Suppressor macrophage treated with lipopolysaccharide for 1 hour (primary cell): Measurements from ENCODE around the gene NCBP3.

ENCODE experiments used
- DNase-seq, 3 donors: peaks; one replicate each; pipeline ENCODE4 v3.0.0-alpha.2; 2020 to 2022

The NCBP3 gene

GRCh38 chr17:3845621-3846436 lies at the start of gene NCBP3:
TSS of gene NCBP3 (minus strand) at chr17:3846246. CDS start at chr17:3846223, 23 bp downstream.
- DNase-seq: peak; percentile 95 to 99 (median 98)

GRCh38 chr17:3895354-3895753 lies 49.3 kb upstream of the NCBP3 start:
- DNase-seq: no peak

- peak; percentile 51 to 68 (median 63) for DNase-seq
Measured at GRCh38 chr17:3894911-3895343, 48.9 kb upstream of the NCBP3 start.

GRCh38 chr17:3894188-3894587 lies 48.1 kb upstream of the NCBP3 start:
- DNase-seq: no peak

- no peak for DNase-seq
Measured at GRCh38 chr17:3893720-3894116, 47.7 kb upstream of the NCBP3 start.

- peak; percentile 93 to 99 (median 97) for DNase-seq
Measured at GRCh38 chr17:3893003-3893719, 47.1 kb upstream of the NCBP3 start, which contains the start of gene CAMKK1. TSS of gene CAMKK1 (minus strand) at chr17:3893053. CDS start at chr17:3885687, 7,366 bp downstream.

- peak; percentile 91 to 93 (median 93) for DNase-seq
Measured at GRCh38 chr17:3892095-3892998, 46.3 kb upstream of the NCBP3 start.

GRCh38 chr17:3891626-3892094 lies 45.6 kb upstream of the NCBP3 start:
- no peak for DNase-seq

- DNase-seq: no peak
Measured at GRCh38 chr17:3890878-3891219, 44.8 kb upstream of the NCBP3 start.

- DNase-seq: peak; percentile 79 to 89 (median 82)
Measured at GRCh38 chr17:3890082-3890877, 44.2 kb upstream of the NCBP3 start.

- DNase-seq: no peak
Measured at GRCh38 chr17:3889325-3890012, 43.4 kb upstream of the NCBP3 start.

GRCh38 chr17:3888343-3889171 lies 42.5 kb upstream of the NCBP3 start:
- no peak for DNase-seq

- DNase-seq: no peak
Measured at GRCh38 chr17:3887804-3888203, 41.8 kb upstream of the NCBP3 start.

GRCh38 chr17:3887394-3887793 lies 41.3 kb upstream of the NCBP3 start:
- DNase-seq: no peak

- DNase-seq: peak; percentile 64 to 68 (median 64)
Measured at GRCh38 chr17:3886776-3887175, 40.7 kb upstream of the NCBP3 start.

GRCh38 chr17:3885970-3886369 lies 39.9 kb upstream of the NCBP3 start:
- DNase-seq: peak; percentile 43 to 49 (median 49)

GRCh38 chr17:3885271-3885670 lies 39.2 kb upstream of the NCBP3 start:
- no peak for DNase-seq

- no peak for DNase-seq
Measured at GRCh38 chr17:3884188-3884587, 38.1 kb upstream of the NCBP3 start.

GRCh38 chr17:3882276-3882675 lies 36.2 kb upstream of the NCBP3 start:
- DNase-seq: no peak

- no peak for DNase-seq
Measured at GRCh38 chr17:3880983-3881382, 34.9 kb upstream of the NCBP3 start.
